GM21717 (cell line): Measurements from ENCODE around the gene KCNQ5.
A peak's percentile ranks its signal among the peaks of the same experiment; 100 is the strongest.

Experiments used
- ATAC-seq: cut with Tn5 transposase; IDR thresholded peaks from one replicate; pipeline ENCODE4 v1.9.1; 2021; ENCODE audit warnings: mild to moderate bottlenecking, moderate library complexity; ENCODE audit not compliant: unreplicated experiment

The KCNQ5 gene

DNA sequence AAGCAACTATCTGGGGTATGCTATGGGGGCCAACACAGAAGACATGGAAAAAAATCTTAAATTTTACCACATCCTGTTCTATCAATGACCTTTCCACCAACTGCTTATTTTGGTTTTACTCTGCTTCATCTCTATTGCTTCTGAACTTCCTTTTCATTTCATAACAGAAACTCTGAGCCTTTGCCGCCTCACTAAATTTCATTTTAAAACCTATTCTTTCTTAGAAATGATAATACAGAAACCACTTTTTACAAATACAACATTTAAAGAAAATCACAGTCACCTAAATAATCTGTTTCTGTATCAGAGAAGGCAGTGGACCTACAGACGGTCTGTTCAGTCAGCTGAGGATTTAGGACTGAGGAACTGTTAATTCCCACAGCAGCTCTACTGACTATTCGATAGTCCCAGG, 117.5 kb downstream of the KCNQ5 start:
- ATAC-seq = peak; percentile 56

GRCh38 chr6:72740135-72740534, 118.3 kb downstream of the KCNQ5 start:
- ATAC-seq = peak; percentile 91

GRCh38 chr6:72741083-72741482, 119.2 kb downstream of the KCNQ5 start:
- no peak for ATAC-seq

DNA sequence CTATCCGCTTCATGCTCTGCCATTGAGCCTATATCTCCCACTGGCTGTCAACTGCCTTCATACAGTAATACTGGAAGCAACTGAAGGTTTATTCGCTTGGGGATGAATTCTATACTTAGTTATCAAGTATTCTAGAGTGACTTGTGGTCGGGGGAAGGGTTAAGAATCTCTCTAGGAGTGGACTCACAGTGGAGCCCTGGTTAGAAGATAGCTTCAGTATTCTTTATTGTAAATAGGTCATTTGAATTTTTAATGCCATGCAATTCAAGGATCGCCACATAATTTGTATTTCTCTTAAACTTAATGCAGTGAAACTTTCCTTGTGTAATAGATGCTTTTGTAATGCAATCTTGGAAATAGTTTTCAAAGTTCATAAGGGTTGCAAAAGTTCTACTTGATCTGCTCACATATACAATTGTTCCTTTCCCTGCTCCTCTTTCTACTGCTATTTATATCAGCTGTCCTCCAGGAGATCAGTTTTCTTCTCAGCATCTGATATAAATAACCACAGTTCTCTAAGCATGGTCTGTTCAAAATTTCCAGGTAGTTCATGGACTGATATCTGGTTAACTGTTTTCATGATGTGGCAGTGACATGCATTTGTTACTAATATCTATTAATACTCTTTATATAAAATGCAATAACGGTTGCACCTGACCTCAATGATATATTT, 120.3 kb downstream of the KCNQ5 start:
- no peak for ATAC-seq

- ATAC-seq = no peak
These were observed 124.4 kb downstream of the KCNQ5 start for GRCh38 chr6:72746276-72746675.

GRCh38 chr6:72748759-72749158, 126.9 kb downstream of the KCNQ5 start:
- ATAC-seq = peak; percentile 75

DNA sequence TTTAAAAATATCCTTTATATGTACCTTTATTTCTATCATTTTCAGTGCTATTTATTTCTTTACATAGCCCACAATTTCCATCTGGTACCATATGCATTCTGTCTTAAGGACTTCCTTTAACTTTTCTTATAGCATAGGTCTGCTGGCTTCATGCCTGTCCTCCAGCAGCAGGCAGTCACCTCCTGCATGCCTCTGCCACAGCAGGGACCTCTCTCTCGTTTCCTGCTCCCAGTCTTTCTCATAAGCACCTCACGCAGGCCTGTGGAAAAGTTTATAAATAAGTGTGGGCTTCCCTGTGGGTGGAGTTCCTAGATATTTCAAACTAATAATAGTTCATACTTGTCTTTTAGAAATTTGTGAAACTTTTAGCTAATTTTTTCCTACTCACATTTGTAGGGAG, 133.9 kb downstream of the KCNQ5 start:
- no peak for ATAC-seq

GRCh38 chr6:72757048-72757447, 135.2 kb downstream of the KCNQ5 start:
- no peak for ATAC-seq

DNA sequence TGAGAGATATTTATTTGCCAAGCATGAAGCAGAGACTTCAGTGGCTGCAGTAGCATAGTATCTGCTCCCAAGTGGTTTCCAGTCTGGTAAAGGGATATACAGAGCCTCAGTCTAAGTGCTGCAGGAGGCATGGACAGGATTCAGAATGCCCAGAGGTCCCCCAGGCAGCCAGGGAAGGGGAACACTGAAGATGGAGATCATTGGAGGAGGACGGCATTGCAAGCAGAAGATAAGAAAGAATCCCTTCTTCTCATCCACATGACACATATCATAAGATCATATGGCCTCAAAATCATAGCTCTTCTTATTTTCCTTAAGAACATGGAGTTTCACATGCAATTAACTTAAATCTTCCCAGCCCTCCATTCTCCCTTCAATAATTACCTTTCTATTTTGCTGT, 136.1 kb downstream of the KCNQ5 start:
- no peak for ATAC-seq

DNA sequence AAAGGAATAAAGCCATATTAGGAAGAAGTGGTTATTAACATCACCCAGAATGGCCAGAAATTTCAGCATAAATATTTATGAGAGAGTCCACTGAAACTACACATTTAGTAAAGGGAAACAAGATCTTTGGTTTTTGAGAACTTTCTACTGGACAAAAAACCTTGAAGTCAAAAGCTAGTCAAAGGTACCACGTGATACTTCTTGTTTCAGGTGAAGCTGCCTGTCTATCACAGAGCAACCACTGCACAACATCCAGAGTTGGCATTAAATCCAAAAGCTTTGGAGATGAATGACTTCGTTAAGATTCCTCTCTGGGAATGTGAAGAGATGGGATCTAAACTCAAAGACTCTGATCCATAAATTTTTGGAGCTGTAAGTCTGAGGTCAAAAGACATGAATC, 137.0 kb downstream of the KCNQ5 start:
- no peak for ATAC-seq

GRCh38 chr6:72760114-72760793, 138.4 kb downstream of the KCNQ5 start:
- no peak for ATAC-seq

DNA sequence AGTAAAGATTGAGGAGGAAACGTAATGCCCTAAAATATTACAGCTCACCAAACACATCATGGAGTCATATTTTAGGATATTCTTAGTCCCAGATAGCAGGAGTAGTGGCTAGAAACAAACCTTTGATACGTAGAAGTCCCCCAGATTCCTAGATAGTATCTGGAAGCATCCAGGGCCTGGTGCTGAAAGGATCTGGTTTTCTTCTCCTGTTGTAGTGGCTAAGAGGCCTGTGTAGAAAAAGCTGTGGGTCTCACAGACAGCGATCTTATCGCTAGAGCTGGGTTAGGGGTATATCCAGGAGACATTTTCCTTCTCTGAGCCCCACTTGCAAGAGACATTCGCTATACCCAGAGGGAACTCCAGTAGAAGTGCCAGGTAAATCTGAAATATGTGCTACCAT, 139.9 kb downstream of the KCNQ5 start:
- no peak for ATAC-seq

DNA sequence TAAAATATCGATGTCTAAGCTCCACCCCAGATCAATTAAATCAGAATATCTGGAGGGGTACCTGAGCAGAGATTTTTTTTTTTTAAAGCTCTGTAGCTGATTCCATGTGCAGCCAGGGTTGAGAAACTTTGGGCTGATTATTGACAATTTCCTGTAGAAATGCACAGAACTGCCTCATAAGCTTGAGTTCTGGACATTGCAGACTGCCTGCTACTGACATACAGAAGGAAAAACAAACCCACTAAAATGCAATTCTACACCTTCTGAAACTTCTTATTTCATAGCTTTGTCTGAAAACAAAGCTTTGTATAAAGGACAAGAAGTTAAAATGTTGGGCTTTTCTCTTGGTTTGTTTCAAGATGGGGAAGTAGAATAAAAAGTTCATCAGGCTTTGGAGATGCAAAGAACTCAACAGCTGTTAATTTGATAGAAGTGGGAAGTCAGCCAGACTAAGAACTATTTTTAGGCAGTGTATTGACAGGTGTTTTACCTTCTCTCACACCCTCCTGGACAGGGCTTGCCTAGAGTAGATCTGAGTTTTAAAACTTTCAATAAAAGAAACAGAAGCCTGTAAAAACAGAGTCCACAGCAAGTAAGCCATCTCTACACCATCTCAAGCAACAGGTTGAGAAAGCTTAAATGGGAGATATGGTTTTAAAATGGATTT, 147.7 kb downstream of the KCNQ5 start:
- peak; percentile 63 for ATAC-seq

DNA sequence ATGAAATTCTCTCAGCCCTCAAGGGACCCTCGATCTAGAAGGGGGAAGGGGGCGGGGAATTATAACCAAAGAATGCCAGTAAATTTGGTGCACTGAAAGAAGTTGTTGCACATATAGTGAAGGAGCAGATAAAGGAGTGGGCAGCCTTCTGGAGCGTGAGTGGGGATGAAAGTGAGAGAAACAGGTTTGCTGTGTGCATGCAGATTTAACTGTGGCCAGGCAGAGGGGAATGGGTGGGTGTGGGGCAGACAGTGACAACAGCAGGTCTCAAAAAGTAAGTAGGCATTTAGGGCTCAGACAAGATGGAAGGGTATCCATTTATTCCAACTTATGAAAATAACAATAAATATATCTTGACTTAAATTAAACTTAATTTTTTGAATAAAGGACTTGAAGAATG, 149.1 kb downstream of the KCNQ5 start:
- ATAC-seq = no peak

DNA sequence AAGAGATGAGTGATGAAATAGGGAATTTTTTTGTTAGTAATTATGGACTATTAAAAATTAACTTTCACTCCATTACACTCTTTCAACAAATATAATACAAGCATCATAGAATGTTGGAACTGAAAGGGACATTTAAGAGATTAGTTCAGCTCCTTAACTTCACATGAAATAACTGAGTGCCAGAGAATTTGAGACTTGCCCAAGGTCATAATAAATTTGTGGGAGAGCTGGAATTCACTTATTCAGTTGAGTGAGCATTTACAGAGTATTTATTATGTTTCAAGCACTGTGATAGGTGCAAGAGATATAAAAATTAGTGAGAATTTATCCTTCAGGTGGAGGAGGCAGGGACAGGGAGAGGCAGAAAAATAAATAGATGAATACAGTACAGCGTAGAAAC, 154.6 kb downstream of the KCNQ5 start:
- ATAC-seq = no peak

DNA sequence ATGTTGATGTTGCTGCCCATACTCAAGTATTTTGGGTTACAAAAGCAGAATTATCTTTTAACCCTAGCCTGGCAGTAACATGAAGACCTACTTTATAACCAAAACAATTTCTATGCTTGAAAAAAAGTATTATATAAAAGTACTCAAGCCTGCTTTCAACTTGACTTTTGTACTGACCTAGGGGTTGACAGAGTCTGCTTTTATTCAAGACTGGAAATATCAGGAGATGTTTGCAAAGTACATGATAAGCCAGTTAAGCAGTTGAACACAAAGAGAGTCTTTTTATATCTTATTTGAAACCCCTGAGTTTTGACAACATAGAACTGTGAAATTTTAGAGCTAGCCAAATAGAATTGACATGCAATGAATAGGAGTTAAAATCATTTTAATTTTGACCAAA, 159.8 kb downstream of the KCNQ5 start:
- ATAC-seq = no peak

DNA sequence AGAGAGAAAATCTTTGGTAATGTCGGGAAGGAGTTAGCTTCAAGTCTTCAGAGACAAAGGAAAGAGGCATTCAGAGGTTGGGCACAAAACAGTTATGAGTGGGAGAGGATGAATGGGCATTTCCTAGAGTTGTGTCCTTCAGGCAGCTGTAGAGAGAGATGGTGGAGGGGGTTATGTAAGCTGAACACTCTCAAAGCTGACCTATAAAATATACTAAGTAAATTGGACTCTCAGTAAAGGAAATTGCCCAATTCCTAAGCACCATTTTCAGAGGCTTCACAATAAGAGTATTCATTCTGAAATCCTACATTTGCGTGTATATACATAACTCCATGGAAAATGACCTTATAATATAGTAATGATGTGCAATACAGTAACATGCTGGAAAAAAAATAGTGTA, 161.2 kb downstream of the KCNQ5 start:
- no peak for ATAC-seq

DNA sequence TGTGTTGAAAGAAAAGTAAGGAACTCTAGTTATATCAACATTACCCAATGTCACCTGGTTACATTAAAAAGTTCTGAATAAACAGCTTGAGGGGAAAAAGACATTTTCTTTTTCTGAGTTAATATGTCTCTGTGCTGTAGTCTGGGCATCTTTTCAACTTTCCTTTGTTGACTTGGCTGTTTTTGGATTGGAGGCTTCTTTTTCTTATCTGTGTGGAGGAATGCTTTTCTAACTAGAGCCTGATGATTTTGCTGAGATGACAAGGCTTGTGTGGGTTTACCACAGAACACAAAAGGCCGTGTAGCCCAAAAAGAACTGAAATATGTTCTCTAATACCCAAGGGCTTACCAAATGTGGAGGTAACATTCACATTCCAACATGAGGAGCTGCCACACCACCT, 161.8 kb downstream of the KCNQ5 start:
- no peak for ATAC-seq

DNA sequence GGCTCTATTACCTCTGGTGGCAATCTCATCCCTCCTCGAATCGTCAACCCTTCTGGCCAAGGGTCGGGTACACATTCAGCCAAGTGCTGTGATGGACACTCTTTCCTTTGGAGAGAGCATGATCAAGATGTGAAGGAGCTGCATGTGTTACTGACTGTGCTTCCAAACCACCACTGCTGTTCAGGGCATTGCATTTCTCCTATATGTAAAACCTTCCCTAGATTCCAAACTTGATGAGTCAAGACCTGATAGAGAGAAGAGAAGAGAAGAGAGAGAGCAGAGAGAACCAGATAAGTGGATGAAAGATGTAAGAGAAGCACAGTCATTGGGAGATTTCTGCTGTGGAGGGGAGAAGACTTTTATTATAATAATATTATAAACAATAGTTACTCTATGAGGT, 162.2 kb downstream of the KCNQ5 start:
- ATAC-seq = no peak

- no peak for ATAC-seq
These were observed 162.7 kb downstream of the KCNQ5 start for GRCh38 chr6:72784581-72784980.

DNA sequence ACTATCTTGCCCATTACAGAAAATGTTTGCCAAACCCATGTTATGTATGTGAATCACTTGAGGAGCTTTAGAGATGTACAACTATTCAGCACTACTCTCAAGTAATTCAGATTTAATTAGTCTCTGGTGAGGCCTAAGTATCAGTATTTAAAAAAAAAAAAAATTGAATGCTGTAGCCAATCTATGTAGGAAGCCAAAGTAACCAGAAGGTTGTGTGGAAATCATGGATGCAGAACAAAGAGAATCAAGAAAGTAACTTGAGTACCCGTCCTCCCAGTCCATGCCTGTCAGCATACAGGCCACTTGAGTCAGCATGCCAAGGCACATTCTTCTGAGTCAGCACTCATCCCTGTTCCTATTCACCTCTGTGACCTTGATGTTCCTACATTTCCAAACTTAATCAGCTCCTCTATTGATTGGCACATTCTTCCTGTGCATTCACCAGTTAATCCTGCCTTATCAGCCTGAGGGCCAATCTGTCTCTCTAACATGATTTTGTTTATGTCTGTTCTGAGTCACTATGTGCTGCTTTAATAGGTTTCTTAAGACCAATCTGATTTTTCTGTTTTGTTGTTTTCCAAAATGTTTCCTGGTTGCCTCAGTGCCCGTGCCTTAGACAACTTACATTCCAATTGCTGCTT, 165.6 kb downstream of the KCNQ5 start:
- ATAC-seq = no peak

DNA sequence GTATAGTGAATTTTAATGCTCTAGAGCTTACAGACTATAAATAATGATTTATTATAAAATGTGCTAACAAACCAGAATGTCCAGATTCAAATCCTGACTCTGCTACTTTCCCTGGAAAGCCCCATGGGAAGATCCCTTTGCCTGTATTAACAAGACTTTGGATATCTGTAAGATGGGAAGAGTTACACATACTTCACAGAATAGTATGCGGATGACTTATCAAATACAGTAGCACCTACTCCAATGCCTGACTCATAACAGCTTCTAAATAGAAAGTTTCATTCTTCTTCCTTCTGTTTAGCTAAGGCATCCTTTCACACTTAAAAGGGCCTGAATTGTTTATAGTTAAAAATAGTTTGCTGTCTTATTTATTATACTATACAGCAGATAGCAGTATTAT, 166.3 kb downstream of the KCNQ5 start:
- no peak for ATAC-seq
